Right ventricle myocardium inferior (tissue), 1 donor: ENCODE data around the gene LDLRAD4. TPM values are rescaled to one million over a fixed set of nuclear protein-coding genes. Genes with fewer than 3 reads are reported as not detected.
A peak's percentile ranks its signal among the peaks of the same experiment; 100 is the strongest.
"Not testable (repeated sequence)": the region's sequence is repeated elsewhere in the genome, so short reads cannot be mapped to it uniquely, and the experiment has no call there.

Experiments used
- ATAC-seq: fragments of 200-7000 bp; cut with Tn5 transposase; one replicate; pipeline ENCODE4 v1.9.1; 2020; ENCODE audit warnings: mild to moderate bottlenecking, moderate library complexity
- DNase-seq: peaks from one replicate; pipeline ENCODE4 v3.0.0; 2021; ENCODE audit errors: missing footprints
- intact Hi-C: fragments of 100-400 bp; cut with DNase I; formaldehyde crosslinking; loops from one replicate; pipeline ENCODE4 v1.11.0; 2022
- total RNA-seq: library from RNA; stranded (reverse); fragmentation: NEBNext Ultra II Directional; extraction: Animal tissue kit (Norgen Biotek cat#: 25700); gene quantifications from one replicate; pipeline ENCODE4 v1.2.1, GENCODE V29; 2021
- donor health status: DM: no; HTN: yes; CAD: no; lungs with severe emphysema.

Gene LDLRAD4
- total RNA-seq, 1 donor from 2014 or later: 29.6 TPM

- DNase-seq: no peak
- ATAC-seq: no peak
- intact Hi-C loops: loop anchor here (5.0 kb wide), 1 partner anchor 250 kb away; no protein-coding TSS in a partner anchor
Measured at GRCh38 chr18:13471971-13472628, 253.5 kb downstream of the LDLRAD4 start.

- DNase-seq (no peak), ATAC-seq (no peak)
- intact Hi-C loops: loop anchor here (5.0 kb wide), 1 partner anchor 251 kb away; no protein-coding TSS in a partner anchor
Measured at GRCh38 chr18:13473751-13474150, 255.2 kb downstream of the LDLRAD4 start.

DNA sequence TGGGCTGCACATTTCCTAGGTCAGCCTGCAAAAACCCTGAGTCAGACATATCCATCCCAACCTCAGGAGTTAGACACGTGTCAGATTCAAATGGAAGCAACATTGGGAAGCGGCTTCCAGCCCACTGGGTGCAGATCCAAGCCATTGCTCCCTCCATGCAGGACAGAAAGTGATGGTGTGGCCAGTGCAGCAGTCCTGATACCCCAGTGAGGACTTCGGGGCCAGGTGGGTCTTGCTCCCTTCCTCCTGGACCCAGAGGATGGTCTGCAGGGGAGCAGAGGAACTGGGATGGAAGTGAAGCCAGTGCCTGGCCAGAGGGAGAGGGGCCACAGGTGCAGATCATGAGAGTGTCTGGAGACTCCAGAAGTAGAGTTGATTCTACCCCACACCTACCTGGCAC is 255.8 kb downstream of the LDLRAD4 start:
- DNase-seq: no peak
- intact Hi-C loops: loop anchor here (5.0 kb wide), 1 partner anchor 252 kb away; no protein-coding TSS in a partner anchor

GRCh38 chr18:13474907-13475545 is 256.5 kb downstream of the LDLRAD4 start:
- intact Hi-C loops: loop anchor here (5.0 kb wide), 1 partner anchor 253 kb away; no protein-coding TSS in a partner anchor
- ATAC-seq: no peak
- no peak for DNase-seq

More for the DNA sequence above, 255.8 kb downstream of the LDLRAD4 start:
- ATAC-seq: no peak

- DNase-seq, intact Hi-C loops, ATAC-seq: not testable (repeated sequence)
Measured at GRCh38 chr18:13476312-13476711, 257.8 kb downstream of the LDLRAD4 start.

DNA sequence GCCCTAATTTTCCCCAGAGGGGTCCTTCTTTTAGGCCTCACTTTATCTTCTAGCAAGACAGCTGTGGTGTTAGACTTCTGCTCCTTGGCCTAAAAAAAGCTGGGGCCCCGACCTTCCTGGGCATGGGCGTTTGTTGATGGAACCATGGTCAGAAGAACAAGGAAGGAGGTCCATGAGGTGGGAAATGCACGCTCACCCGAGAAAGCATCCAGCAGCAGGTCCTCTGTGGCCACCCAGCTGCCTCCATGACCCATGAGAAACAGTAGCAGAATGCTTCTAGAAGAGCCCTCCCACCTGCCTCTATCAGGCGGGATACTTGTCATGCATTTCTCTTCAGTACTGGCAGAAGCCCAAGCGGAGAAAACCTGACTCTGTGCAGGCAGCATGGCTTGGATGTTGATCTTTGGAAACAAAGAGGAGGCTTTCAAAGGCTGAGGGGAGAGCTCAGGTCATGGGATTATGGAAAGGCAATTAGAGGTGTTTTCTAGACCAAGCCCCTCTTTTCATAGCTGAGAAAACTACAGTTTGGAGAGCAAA is 258.7 kb downstream of the LDLRAD4 start:
- intact Hi-C loops: no loop called here
- ATAC-seq (peak; percentile 33), DNase-seq (no peak)

DNA sequence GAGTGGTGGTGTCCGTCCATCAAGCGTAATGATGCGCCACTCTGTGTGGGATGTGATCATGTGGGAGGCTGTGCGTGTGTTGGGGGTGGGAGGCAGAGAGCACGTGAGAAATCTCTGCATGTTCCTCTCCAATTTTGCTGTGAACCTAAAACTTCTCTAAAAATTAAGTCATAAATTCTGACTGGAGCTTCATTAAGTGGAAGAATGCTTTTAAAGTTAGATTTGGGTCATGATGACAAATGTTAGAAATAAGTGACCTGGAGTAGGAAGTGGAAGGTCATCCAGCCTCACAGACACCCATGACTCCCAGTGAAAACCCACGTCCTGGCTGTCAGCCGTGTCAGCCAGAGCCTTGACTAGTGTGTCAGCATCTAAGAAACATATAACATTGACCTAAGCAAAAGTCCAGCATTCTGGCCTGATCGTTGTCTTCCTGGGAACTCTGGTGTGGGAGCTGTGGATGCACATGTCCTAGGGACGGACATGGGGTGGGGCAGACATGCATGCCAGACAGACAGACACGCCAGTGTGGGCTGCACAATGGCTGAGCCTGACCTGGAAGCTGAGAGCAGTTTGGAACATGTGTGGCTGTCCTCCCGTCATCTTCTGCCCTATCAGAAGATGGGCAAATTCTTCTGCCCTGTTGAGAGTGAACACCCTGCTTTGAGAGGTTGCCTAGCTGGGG is 262.2 kb downstream of the LDLRAD4 start:
- DNase-seq (no peak), ATAC-seq (no peak)
- intact Hi-C loops: no loop called here

DNA sequence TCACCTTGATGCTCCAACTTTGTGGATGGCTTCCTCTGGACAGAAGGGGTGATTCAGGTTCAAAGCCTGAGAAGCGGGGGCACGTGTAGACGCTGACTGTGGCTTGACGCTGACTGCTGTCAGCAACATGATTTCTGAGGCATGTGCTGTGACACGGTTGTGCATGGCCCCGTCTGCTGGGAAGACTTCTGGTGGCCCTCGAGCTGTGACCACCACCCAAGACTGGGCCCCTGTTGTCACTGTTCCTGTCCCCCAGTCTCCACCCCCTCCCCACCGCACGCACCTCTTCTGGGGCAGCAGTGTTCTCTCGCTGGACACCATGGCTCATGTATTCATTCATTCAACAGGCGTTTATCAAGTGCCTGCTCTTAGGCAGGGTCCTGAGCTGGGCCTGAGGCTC is 262.8 kb downstream of the LDLRAD4 start:
- DNase-seq: no peak
- intact Hi-C loops: no loop called here
- no peak for ATAC-seq

DNA sequence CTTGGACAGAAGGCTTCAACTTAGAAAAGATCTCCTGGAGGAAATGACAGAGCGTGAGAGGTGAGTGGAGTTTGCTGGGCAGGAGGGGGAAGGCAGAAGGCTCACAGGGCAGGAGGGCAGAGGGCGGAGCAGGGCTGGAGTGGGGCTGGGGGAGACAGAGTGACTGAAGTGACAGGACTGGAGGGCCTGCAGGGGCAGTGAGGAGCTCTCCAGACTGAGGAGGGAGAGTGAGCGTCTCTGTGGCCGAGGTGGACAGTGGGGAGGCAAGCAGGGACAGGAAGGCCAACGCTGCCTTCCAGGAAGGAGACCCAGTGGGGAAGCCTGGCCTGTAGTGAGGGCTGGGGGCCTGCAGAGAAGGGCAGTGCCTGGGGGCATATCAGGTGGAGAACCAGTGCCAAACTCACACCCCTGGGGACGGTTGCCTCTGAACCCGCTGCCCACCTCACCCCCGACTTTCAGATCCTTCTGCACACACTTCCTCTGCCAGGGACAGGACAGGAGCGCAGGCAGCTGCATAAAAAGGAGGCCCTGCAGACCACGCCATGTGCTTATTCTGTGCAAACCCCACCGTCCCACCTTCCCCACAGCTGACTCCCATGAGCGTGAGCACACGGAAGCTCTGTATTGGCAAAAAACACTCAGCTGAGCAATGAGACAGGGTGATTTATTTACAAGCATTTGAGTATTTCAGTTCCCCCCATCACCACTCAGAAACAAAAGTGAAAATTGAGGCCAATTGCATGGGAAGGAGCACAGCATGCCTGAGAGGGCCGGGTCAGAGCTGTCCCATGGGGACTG is 263.5 kb downstream of the LDLRAD4 start:
- ATAC-seq: no peak
- no peak for DNase-seq
- intact Hi-C loops: no loop called here

- DNase-seq (no peak), ATAC-seq (no peak)
- intact Hi-C loops: no loop called here
Measured at GRCh38 chr18:13482618-13482945, 264.0 kb downstream of the LDLRAD4 start.

- intact Hi-C loops: no loop called here
- DNase-seq: no peak
- no peak for ATAC-seq
Measured at GRCh38 chr18:13483316-13484270, 265.0 kb downstream of the LDLRAD4 start.

- DNase-seq (no peak), ATAC-seq (no peak)
- intact Hi-C loops: no loop called here
Measured at GRCh38 chr18:13485182-13485581, 266.6 kb downstream of the LDLRAD4 start.

DNA sequence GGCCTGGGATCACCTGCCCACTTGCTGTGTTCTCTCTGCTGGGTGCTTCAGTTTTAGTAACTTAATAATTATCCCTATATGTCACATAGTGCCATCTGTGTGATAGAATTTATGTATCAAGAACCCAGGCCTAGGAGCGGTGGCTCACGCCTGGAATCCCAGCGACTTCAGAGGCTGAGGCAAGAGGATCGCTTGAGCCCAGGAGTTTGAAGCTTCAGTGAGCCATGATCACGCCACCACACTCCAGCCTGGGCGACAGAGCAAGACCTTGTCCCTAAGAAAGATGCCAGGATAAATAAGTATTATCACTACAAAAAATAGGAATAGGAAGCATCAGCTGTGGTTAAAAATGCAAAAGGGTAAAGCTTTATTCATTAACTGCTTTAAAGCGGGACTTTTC is 267.0 kb downstream of the LDLRAD4 start:
- DNase-seq: no peak
- intact Hi-C loops: no loop called here
- ATAC-seq: no peak

- no peak for ATAC-seq
- DNase-seq: no peak
- intact Hi-C loops: no loop called here
Measured at GRCh38 chr18:13486284-13486683, 267.7 kb downstream of the LDLRAD4 start.

DNA sequence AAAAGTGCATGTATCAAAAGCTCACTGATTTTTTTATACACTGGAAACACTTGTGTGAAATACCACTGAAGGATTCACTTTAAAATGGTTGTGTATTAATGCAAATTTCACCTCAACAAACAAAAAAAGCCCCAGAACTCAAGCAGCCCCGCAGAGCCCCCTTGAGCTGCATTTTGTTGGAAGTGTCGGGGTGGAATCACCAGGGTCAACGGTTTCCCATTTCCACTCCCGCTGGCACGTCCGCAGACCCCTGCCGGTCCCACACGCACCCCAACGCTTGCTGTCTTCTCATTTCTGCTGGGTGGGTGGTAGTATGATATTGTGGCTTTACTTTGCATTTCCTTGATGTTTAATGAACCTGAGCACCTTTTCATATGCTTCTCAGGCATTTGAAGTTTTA is 268.1 kb downstream of the LDLRAD4 start:
- intact Hi-C loops: no loop called here
- ATAC-seq (no peak), DNase-seq (no peak)

GRCh38 chr18:13487237-13487636 is 268.7 kb downstream of the LDLRAD4 start:
- no peak for DNase-seq
- intact Hi-C loops: no loop called here

GRCh38 chr18:13488281-13488929 is 269.8 kb downstream of the LDLRAD4 start:
- intact Hi-C loops: no loop called here
- DNase-seq: no peak

More at GRCh38 chr18:13487237-13487636, 268.7 kb downstream of the LDLRAD4 start:
- no peak for ATAC-seq

More at GRCh38 chr18:13488281-13488929, 269.8 kb downstream of the LDLRAD4 start:
- no peak for ATAC-seq
